ENCODE data around the gene IL25. TPM values are rescaled to one million over a fixed set of nuclear protein-coding genes. Genes with fewer than 3 reads are reported as not detected.

The IL25 gene
- polyA plus RNA-seq, 1 of the 3 experiments (the other 2 are of a cell fraction): not detected

- Histone ChIP-seq H3K9ac (no peak overlapping the region), H3F3A (replicated peaks; ENCODE audit: insufficient read depth) (no peaks in the 10 kb centered on the region), H3K27me3 (ENCODE audit: insufficient read depth) (no peaks in the 10 kb centered on the region), H3K4me3 (ENCODE audit: low read depth in 2 of 2, low read length in 1 of 2) (no peak overlapping the region), H3K4me2 (no peak overlapping the region), H3K9me2 (no peaks in the 10 kb centered on the region), H2AFZ (ENCODE audit: low read depth) (no peak overlapping the region), H3K79me2 (ENCODE audit: insufficient read depth) (peaks cover 6% of the 10 kb centered on the region; the same call in 1 of the 2 replicates), H4K20me1 (ENCODE audit: insufficient read depth) (no peaks in the 10 kb centered on the region), H3K27ac (ENCODE audit: low read depth in 2 of 2, low read length in 1 of 2) (no peak overlapping the region), H3K36me3 (replicated peaks in 1 of 2; ENCODE audit: control insufficient read depth in 1 of 2, insufficient read depth in 2 of 2, low read length in 1 of 2) (peaks cover 0 to 2% of the 10 kb centered on the region in 2 experiments), H3K4me1 (ENCODE audit: control insufficient read depth in 1 of 2, insufficient read depth in 2 of 2, low read depth in 1 of 2, low read length in 1 of 2) (peaks cover 0 to 11% of the 10 kb centered on the region in 2 experiments; a peak in 2 of 4 replicates), H3K9me3 (no peaks in the 10 kb centered on the region)
- no peak for DNase-seq
- TF ChIP-seq FOXM1 (IDR thresholded peaks at IDR 0.05; ENCODE audit: low read depth) (no peak), TCF12 (IDR thresholded peaks at IDR 0.05) (no peak), MEF2A (IDR thresholded peaks at IDR 0.05; ENCODE audit: borderline replicate concordance, low read depth) (no peak), EP300 (IDR thresholded peaks at IDR 0.05; ENCODE audit: borderline replicate concordance in 1 of 2, low read depth in 1 of 2, low read length in 1 of 2) (no peak), REST (IDR thresholded peaks at IDR 0.05; ENCODE audit: low read depth, low read length) (no peak), RAD21 (IDR thresholded peaks at IDR 0.05; ENCODE audit: low read length) (no peak), EZH2phosphoT487 (IDR thresholded peaks at IDR 0.05; ENCODE audit: borderline replicate concordance, low read depth) (no peak)
- WGBS (ENCODE audit: low lambda C conversion rate): 84% methylated on average over 6 of the region's 6 CpGs
- POLR2A ChIA-PET: interaction anchor here (0.7 to 1.1 kb wide), 3 partner anchors 9 to 33 kb away, joined by 3 to 8 read pairs (median 4); partner anchors contain the start of gene SLC22A17
- CTCF ChIA-PET: interaction anchor here (0.7 to 6.4 kb wide), 8 partner anchors 8 to 66 kb away, joined by 3 to 42 read pairs (median 4); partner anchors contain the start of gene SLC22A17
These were observed 10.8 kb upstream of the IL25 start for GRCh38 chr14:23361763-23362162.

- DNase-seq: no peak
- H3K79me2 ChIP-seq (ENCODE audit: insufficient read depth): peaks cover 6% of the 10 kb centered on the region; the same call in 1 of the 2 replicates
- H3F3A ChIP-seq (replicated peaks; ENCODE audit: insufficient read depth): no peaks in the 10 kb centered on the region
- peaks cover 0 to 15% of the 10 kb centered on the region in 2 experiments; a peak in 2 of 4 replicates for H3K4me1 ChIP-seq (ENCODE audit: control insufficient read depth in 1 of 2, insufficient read depth in 2 of 2, low read depth in 1 of 2, low read length in 1 of 2)
- TF ChIP-seq RXRA (IDR thresholded peaks at IDR 0.05; ENCODE audit: borderline replicate concordance, low read depth) (no peak), CHD2 (IDR thresholded peaks at IDR 0.05; ENCODE audit: low read length, partially characterized antibody) (no peak), CTCF (IDR thresholded peaks at IDR 0.05) (peak; percentile 41), RAD21 (IDR thresholded peaks at IDR 0.05; ENCODE audit: low read length) (peak; percentile 48), SMC3 (IDR thresholded peaks at IDR 0.05; ENCODE audit: low read depth, low read length) (peak; percentile 23; the same call in 1 of the 2 replicates)
- WGBS (ENCODE audit: low lambda C conversion rate): 85% methylated on average over 3 of the region's 3 CpGs
- H4K20me1 ChIP-seq (ENCODE audit: insufficient read depth): no peaks in the 10 kb centered on the region
- no peak overlapping the region for H3K9ac ChIP-seq
- H3K9me2 ChIP-seq: no peaks in the 10 kb centered on the region
- no peaks in the 10 kb centered on the region for H3K27me3 ChIP-seq (ENCODE audit: insufficient read depth)
- POLR2A ChIA-PET: interaction anchor here (0.7 to 1.1 kb wide), 2 partner anchors 10 to 33 kb away, joined by 3 to 8 read pairs; partner anchors contain the start of gene SLC22A17
- H3K27ac ChIP-seq (ENCODE audit: low read depth in 2 of 2, low read length in 1 of 2): no peak overlapping the region
- CTCF ChIA-PET: interaction anchor here (0.7 to 6.4 kb wide), 8 partner anchors 8 to 67 kb away, joined by 3 to 42 read pairs (median 4); partner anchors contain the start of gene SLC22A17
- H3K9me3 ChIP-seq: no peaks in the 10 kb centered on the region
- H3K36me3 ChIP-seq (replicated peaks in 1 of 2; ENCODE audit: control insufficient read depth in 1 of 2, insufficient read depth in 2 of 2, low read length in 1 of 2): no peaks in the 10 kb centered on the region
- no peak overlapping the region for H2AFZ ChIP-seq (ENCODE audit: low read depth)
- no peak overlapping the region for H3K4me2 ChIP-seq
- no peak overlapping the region; a peak in 1 of 4 replicates for H3K4me3 ChIP-seq (ENCODE audit: low read depth in 2 of 2, low read length in 1 of 2)
These were observed 10.4 kb upstream of the IL25 start for GRCh38 chr14:23362200-23362599.
